GM12878 (cell line): Measurements from ENCODE around the gene SEMA4D. TPM values are rescaled to one million over a fixed set of nuclear protein-coding genes. Genes with fewer than 3 reads are reported as not detected.
A peak's percentile ranks its signal among the peaks of the same experiment; 100 is the strongest.

ENCODE experiments used
- ATAC-seq: fragments of 200-7000 bp; cut with Tn5 transposase; 3 replicates; pipeline ENCODE4 v1.9.1; 2020; ENCODE audit warnings: mild to moderate bottlenecking, moderate library complexity
- BruUV-seq: library from RNA; stranded (reverse); fragments of 400-500 nt; replicated peaks from 2 replicates; lab custom pipeline; 2021; lab: Mats Ljungman, UMichigan
- CTCF ChIA-PET: fragments of 300-600 bp; sonication (Branson Sonifier 250); formaldehyde crosslinking; extraction: SDS; loops from one replicate; lab custom pipeline; 2021; ENCODE audit warnings: inconsistent platforms; lab: Yijun Ruan, JAX
- POLR2A ChIA-PET: fragments of 350-600 bp; formaldehyde crosslinking; extraction: SDS; loops from one replicate; lab custom pipeline; 2021; ENCODE audit warnings: inconsistent platforms; lab: Charles Lee
- RAD21 ChIA-PET: fragments of 300-600 bp; sonication (Branson Sonifier 250); formaldehyde crosslinking; loops from one replicate; lab custom pipeline; 2023; ENCODE audit warnings: antibody characterized with exemption; ENCODE audit not compliant: unreplicated experiment; lab: Charles Lee
- SMC1A ChIA-PET: fragments of 300-600 bp; sonication (Branson Sonifier 250); formaldehyde crosslinking; loops from one replicate; lab custom pipeline; 2023; ENCODE audit not compliant: unreplicated experiment, uncharacterized antibody; lab: Charles Lee
- DNase-seq: peaks from one replicate; pipeline ENCODE4 v3.0.0-alpha.2; 2011; ENCODE audit warnings: low read depth, low spot score
- FAIRE-seq: peaks from 3 replicates; lab custom pipeline; 2011; peaks lifted over from hg19 to GRCh38; lab: Jason Lieb, UNC
- H2AFZ ChIP-seq: 2 replicates; pipeline ENCODE4 v1.6.0; 2011; ENCODE audit warnings: low read depth, low read length, control low read depth; ENCODE audit not compliant: control insufficient read depth
- H3K27ac ChIP-seq: 2 replicates; pipeline ENCODE4 v1.5.1; 2011; ENCODE audit warnings: control low read depth; ENCODE audit not compliant: control insufficient read depth, insufficient read depth
- H3K27me3 ChIP-seq, 2 experiments: replicated peaks in 1 of 2; 2 replicates each; pipeline versions ENCODE4 v1.6.0 to v1.6.1; 2011; ENCODE audit warnings: low read length in 1 of 2; ENCODE audit not compliant: control insufficient read depth in 2 of 2, insufficient read depth in 2 of 2
- H3K36me3 ChIP-seq, 2 experiments: 2 replicates each; pipeline ENCODE4 v1.5.1; 2011; ENCODE audit warnings: low read length in 1 of 2; ENCODE audit not compliant: control insufficient read depth in 2 of 2, insufficient read depth in 2 of 2
- H3K4me1 ChIP-seq: 2 replicates; pipeline ENCODE4 v1.6.1; 2011; ENCODE audit warnings: mild to moderate bottlenecking, low read length, moderate library complexity, mixed read lengths; ENCODE audit not compliant: control insufficient read depth, insufficient read depth
- H3K4me2 ChIP-seq: 2 replicates; pipeline ENCODE4 v1.6.0; 2011; ENCODE audit warnings: control low read depth; ENCODE audit not compliant: control insufficient read depth, insufficient read depth
- H3K4me3 ChIP-seq: fragments of 200-600 bp; sonication (generic); 2 replicates; pipeline ENCODE4 v1.5.1; 2016
- H3K79me2 ChIP-seq: 2 replicates; pipeline ENCODE4 v1.6.0; 2011; ENCODE audit warnings: low read length; ENCODE audit not compliant: control insufficient read depth, insufficient read depth
- H3K9ac ChIP-seq: 2 replicates; pipeline ENCODE4 v1.8.0; 2011; ENCODE audit warnings: low read length, control low read depth, mixed read lengths; ENCODE audit not compliant: control insufficient read depth, insufficient read depth
- H3K9me3 ChIP-seq: replicated peaks from 3 replicates; pipeline ENCODE4 v1.5.1; 2011; ENCODE audit warnings: mild to moderate bottlenecking, low read length; ENCODE audit not compliant: control insufficient read depth, insufficient read depth
- H4K20me1 ChIP-seq: 2 replicates; pipeline ENCODE4 v1.6.0; 2011; ENCODE audit not compliant: control insufficient read depth, insufficient read depth
- CBFB ChIP-seq: IDR thresholded peaks from 2 replicates; pipeline ENCODE4 v1.6.1; 2016; ENCODE audit warnings: antibody characterized with exemption, low read depth
- RELA ChIP-seq: fragments of 450-650 bp; IDR thresholded peaks from 2 replicates; pipeline ENCODE4 v1.8.0; 2014; ENCODE audit warnings: borderline replicate concordance; ENCODE audit not compliant: partially characterized antibody
- SMAD5 ChIP-seq: IDR thresholded peaks from 2 replicates; pipeline ENCODE4 v1.6.1; 2016; ENCODE audit warnings: antibody characterized with exemption, low read depth
- ZNF24 ChIP-seq: fragments of 450-650 bp; IDR thresholded peaks from 2 replicates; pipeline ENCODE4 v1.6.1; 2017; ENCODE audit warnings: antibody characterized with exemption, mild to moderate bottlenecking
- WGBS: methylation state at CpG from one replicate; pipeline ENCODE4 v1.1.6; 2016; ENCODE audit warnings: low lambda C conversion rate; ENCODE audit not compliant: insufficient replicate concordance, insufficient coverage; ENCODE audit errors: missing lambda C conversion rate; 5-methylcytosine and 5-hydroxymethylcytosine counted together
- in situ Hi-C: fragments of 300-500 bp; cut with MboI; formaldehyde crosslinking; loops from 9 replicates; pipeline ENCODE4 v1.14.3; 2018; ENCODE audit warnings: mixed read lengths
- intact Hi-C: fragments of 100-400 bp; cut with micrococcal nuclease; formaldehyde crosslinking; loops from one replicate; pipeline ENCODE4 v1.14.2; 2022; ENCODE audit not compliant: unreplicated experiment
- polyA plus RNA-seq, 11 experiments: library from polyadenylated mRNA; depleted of rRNA in 4 of 11; unstranded in 6 of 11; stranded (reverse) in 5 of 11; fragments of >200 nt; fragmentation: Nextera tagmentation in 4 of 11; fragmentation: Illumina TruSeq in 1 of 11; extraction: Ambion mirVana in 4 of 11; extraction: Trizol in 1 of 11; gene quantifications; 1 replicate in 1 of 11; 2 replicates in 10 of 11; pipeline versions ENCODE4 v1.2.1 to v1.2.3, GENCODE V29; 2011 to 2016; ENCODE audit warnings: inconsistent platforms in 2 of 11, missing spikeins in 2 of 11, low read depth in 1 of 11
- total RNA-seq, 4 experiments: library from RNA; depleted of rRNA in 3 of 4; stranded (reverse); fragments of >200 nt in 3 of 4; fragmentation: Illumina TruSeq in 1 of 4; extraction: Trizol in 1 of 4; gene quantifications; 2 replicates each; pipeline versions ENCODE4 v1.2.1 to v1.2.3, GENCODE V29; 2013 to 2021
- TF ChIP-seq, protein P1 (sequence below): IDR thresholded peaks from 2 replicates; pipeline ENCODE4 v1.6.1; 2011; ENCODE audit warnings: borderline replicate concordance, low read depth, mild to moderate bottlenecking, moderate library complexity, low read length; ENCODE audit not compliant: insufficient read depth, poor library complexity, severe bottlenecking
- TF ChIP-seq, protein P2 (sequence below): fragments of 450-650 bp; IDR thresholded peaks from 2 replicates; pipeline ENCODE4 v1.6.1; 2017; ENCODE audit warnings: borderline replicate concordance

The SEMA4D gene
- total and polyA plus RNA-seq, 10 of the 15 experiments (the other 5 are each of a cell fraction or from before 2014, with no cell fraction given): 15.1 to 136 (median 39.6) TPM

DNA sequence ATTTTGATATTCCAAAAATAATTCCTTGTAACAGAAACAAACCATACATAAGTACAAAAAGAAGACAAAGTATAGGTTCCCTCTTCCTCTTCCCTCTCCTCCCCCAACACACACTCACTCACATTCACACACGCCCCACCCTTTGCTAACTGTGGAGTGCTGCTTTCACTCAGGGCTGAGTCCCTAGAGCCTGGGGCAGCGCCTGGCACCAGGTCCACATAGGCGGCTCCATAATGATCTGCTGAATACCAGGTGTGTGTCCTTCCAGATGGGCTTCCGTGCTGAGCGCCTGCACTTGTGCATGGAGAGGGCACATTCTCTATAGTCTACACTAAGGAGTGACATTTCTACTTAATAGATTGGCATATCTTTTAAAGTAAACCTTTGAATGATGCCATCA lies 3.7 kb downstream of the SEMA4D start:
- Histone ChIP-seq H3K27ac (no peak overlapping the region), H4K20me1 (peaks cover 8% of the 10 kb centered on the region; the same call in 1 of the 2 replicates), H3K4me2 (peak overlapping the region; percentile 74), H3K79me2 (peaks cover 88% of the 10 kb centered on the region), H3K4me3 (peak overlapping the region; percentile 99), H3K4me1 (peaks cover 57% of the 10 kb centered on the region), H3K9ac (no peak overlapping the region), H3K36me3 (peaks cover 0 to 5% of the 10 kb centered on the region in 2 experiments; a peak in 1 of 4 replicates), H3K27me3 (no peaks in the 10 kb centered on the region), H2AFZ (no peak overlapping the region), H3K9me3 (no peaks in the 10 kb centered on the region)
- POLR2A ChIA-PET: no interaction called here
- in situ Hi-C loops: no loop called here
- SMC1A ChIA-PET: interaction anchor here (1.0 to 1.9 kb wide), 2 partner anchors 49 to 54 kb away, joined by 4 to 8 read pairs; no protein-coding TSS in a partner anchor
- ATAC-seq: peak; percentile 20; the same call in 2 of the 3 replicates
- RAD21 ChIA-PET: interaction anchor here (1.1 kb wide), 1 partner anchor 55 kb away, joined by 4 read pairs; no protein-coding TSS in a partner anchor
- 59% methylated on average over 5 of the region's 5 CpGs for whole genome bisulfite sequencing
- no peak for DNase-seq
- intact Hi-C loops: loop anchor here (10.0 kb wide), 1 partner anchor 179 kb away; the partner anchor contains the start of genes CKS2 and SECISBP2
- BruUV-seq: TSS peak; percentile 34
- no peak for FAIRE-seq
- TF ChIP-seq SMAD5: no peak
- CTCF ChIA-PET: interaction anchor here (1.1 kb wide), 1 partner anchor 54 kb away, joined by 5 read pairs; no protein-coding TSS in a partner anchor

DNA sequence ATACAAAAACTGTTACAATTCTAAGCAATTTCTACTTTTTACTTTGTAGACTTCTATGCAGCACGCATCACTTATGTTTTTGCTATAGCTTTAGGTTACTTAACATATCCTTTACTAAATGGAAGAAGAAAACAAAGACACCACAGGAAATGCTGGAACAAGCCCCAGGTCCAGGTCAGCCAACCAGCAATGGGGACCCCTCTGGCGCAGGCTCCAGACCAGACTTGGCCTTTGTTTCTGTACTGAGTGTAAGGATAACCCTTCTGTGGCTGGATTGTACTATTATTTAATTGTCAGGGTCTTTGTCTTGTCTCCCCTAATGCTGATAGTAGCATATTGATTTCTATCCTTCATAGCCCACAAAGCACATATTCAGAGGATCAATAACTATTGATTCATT lies 4.2 kb downstream of the SEMA4D start:
- peaks cover 93% of the 10 kb centered on the region for H3K79me2 ChIP-seq
- in situ Hi-C loops: no loop called here
- 60% methylated on average over 2 of the region's 2 CpGs for WGBS
- DNase-seq (no peak), ATAC-seq (no peak), FAIRE-seq (no peak)
- H3K36me3 ChIP-seq: peaks cover 0 to 5% of the 10 kb centered on the region in 2 experiments; a peak in 1 of 4 replicates
- H3K4me1 ChIP-seq: peaks cover 51% of the 10 kb centered on the region
- intact Hi-C loops: loop anchor here (10.0 kb wide), 1 partner anchor 179 kb away; the partner anchor contains the start of genes CKS2 and SECISBP2
- POLR2A ChIA-PET: interaction anchor here (1.8 kb wide), 1 partner anchor 10 kb away, joined by 4 read pairs; no protein-coding TSS in a partner anchor
- H4K20me1 ChIP-seq: peaks cover 8% of the 10 kb centered on the region; the same call in 1 of the 2 replicates
- H3K4me3 ChIP-seq: peak overlapping the region; percentile 99
- 0 out of 2 replicates have a peak overlapping the region, but pooled peaks have one; percentile 4 for H3K9ac ChIP-seq
- SMC1A ChIA-PET: interaction anchor here (1.0 to 1.9 kb wide), 2 partner anchors 50 to 55 kb away, joined by 4 to 8 read pairs; no protein-coding TSS in a partner anchor
- H2AFZ ChIP-seq: no peak overlapping the region
- H3K4me2 ChIP-seq: peak overlapping the region; percentile 74; the same call in 1 of the 2 replicates
- no TSS peak for BruUV-seq
- H3K27ac ChIP-seq: no peak overlapping the region
- RAD21 ChIA-PET: interaction anchor here (1.1 kb wide), 1 partner anchor 55 kb away, joined by 4 read pairs; no protein-coding TSS in a partner anchor
- CTCF ChIA-PET: interaction anchor here (1.1 kb wide), 1 partner anchor 55 kb away, joined by 5 read pairs; no protein-coding TSS in a partner anchor
- H3K9me3 ChIP-seq: no peaks in the 10 kb centered on the region
- H3K27me3 ChIP-seq: no peaks in the 10 kb centered on the region
- TF ChIP-seq ZNF24 (no peak), RELA (no peak), CBFB (no peak)
- TF ChIP-seq, protein P1, sequence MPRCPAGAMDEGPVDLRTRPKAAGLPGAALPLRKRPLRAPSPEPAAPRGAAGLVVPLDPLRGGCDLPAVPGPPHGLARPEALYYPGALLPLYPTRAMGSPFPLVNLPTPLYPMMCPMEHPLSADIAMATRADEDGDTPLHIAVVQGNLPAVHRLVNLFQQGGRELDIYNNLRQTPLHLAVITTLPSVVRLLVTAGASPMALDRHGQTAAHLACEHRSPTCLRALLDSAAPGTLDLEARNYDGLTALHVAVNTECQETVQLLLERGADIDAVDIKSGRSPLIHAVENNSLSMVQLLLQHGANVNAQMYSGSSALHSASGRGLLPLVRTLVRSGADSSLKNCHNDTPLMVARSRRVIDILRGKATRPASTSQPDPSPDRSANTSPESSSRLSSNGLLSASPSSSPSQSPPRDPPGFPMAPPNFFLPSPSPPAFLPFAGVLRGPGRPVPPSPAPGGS: no peak
- TF ChIP-seq, protein P2, sequence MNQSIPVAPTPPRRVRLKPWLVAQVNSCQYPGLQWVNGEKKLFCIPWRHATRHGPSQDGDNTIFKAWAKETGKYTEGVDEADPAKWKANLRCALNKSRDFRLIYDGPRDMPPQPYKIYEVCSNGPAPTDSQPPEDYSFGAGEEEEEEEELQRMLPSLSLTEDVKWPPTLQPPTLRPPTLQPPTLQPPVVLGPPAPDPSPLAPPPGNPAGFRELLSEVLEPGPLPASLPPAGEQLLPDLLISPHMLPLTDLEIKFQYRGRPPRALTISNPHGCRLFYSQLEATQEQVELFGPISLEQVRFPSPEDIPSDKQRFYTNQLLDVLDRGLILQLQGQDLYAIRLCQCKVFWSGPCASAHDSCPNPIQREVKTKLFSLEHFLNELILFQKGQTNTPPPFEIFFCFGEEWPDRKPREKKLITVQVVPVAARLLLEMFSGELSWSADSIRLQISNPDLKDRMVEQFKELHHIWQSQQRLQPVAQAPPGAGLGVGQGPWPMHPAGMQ: no peak
